NB4 (cell line): ENCODE data around the gene KRT1.

Source experiments
- DNase-seq: peaks from one replicate; pipeline ENCODE4 v3.0.0; 2010; ENCODE audit warnings: low read depth
- H3K4me3 ChIP-seq: one replicate; pipeline ENCODE4 v1.5.1; 2011; ENCODE audit warnings: mild to moderate bottlenecking, low read depth, low read length, moderate library complexity
- CTCF ChIP-seq: IDR thresholded peaks from one replicate; pipeline ENCODE4 v1.5.1; 2012; ENCODE audit warnings: low read depth, low read length
- MAX ChIP-seq: IDR thresholded peaks from 2 replicates; pipeline ENCODE4 v1.6.1; 2011; ENCODE audit warnings: low read depth, low read length
- MYC ChIP-seq: IDR thresholded peaks from 2 replicates; pipeline ENCODE4 v1.6.1; 2011; ENCODE audit warnings: low read depth, low read length
- POLR2A ChIP-seq: IDR thresholded peaks from 2 replicates; pipeline ENCODE4 v1.6.1; 2011; ENCODE audit warnings: mild to moderate bottlenecking; ENCODE audit not compliant: insufficient read length; ENCODE audit errors: extremely low read depth

The KRT1 gene

GRCh38 chr12:52696588-52696987 lies 16.4 kb upstream of the KRT1 start:
- no peak for TF ChIP-seq CTCF
- no peak for TF ChIP-seq MYC
- TF ChIP-seq MAX, result no peak
- no peak for TF ChIP-seq POLR2A
- H3K4me3 ChIP-seq, result no peak overlapping the region
- no peak for DNase-seq

GRCh38 chr12:52695039-52695438 lies 14.8 kb upstream of the KRT1 start:
- TF ChIP-seq POLR2A (no peak), MAX (no peak), CTCF (no peak), MYC (no peak)
- no peak for DNase-seq
- no peak overlapping the region for H3K4me3 ChIP-seq

- TF ChIP-seq MAX, result no peak
- TF ChIP-seq MYC, result no peak
- no peak for TF ChIP-seq CTCF
- no peak for TF ChIP-seq POLR2A
- H3K4me3 ChIP-seq, result no peak overlapping the region
- DNase-seq, result no peak
These were observed 13.9 kb upstream of the KRT1 start for GRCh38 chr12:52694151-52694550.

GRCh38 chr12:52693261-52693660 lies 13.1 kb upstream of the KRT1 start:
- TF ChIP-seq POLR2A, result no peak
- no peak for DNase-seq

GRCh38 chr12:52692254-52692653 lies 12.0 kb upstream of the KRT1 start:
- no peak overlapping the region for H3K4me3 ChIP-seq
- peak; percentile 37 for DNase-seq
- peak; percentile 41 for TF ChIP-seq CTCF
- TF ChIP-seq POLR2A, result no peak

More at GRCh38 chr12:52693261-52693660, 13.1 kb upstream of the KRT1 start:
- no peak overlapping the region for H3K4me3 ChIP-seq

- DNase-seq, result no peak
- no peak overlapping the region for H3K4me3 ChIP-seq
- TF ChIP-seq MAX (no peak), CTCF (no peak), MYC (no peak), POLR2A (no peak)
These were observed 11.6 kb upstream of the KRT1 start for GRCh38 chr12:52691841-52692150.
